T-helper 22 cell (primary cell): ENCODE results near the gene BSG.
"Not testable (repeated sequence)": the region's sequence is repeated elsewhere in the genome, so short reads cannot be mapped to it uniquely, and the experiment has no call there.

Experiments
- DNase-seq: peaks from one replicate; pipeline ENCODE4 v3.0.0-alpha.2; 2020; ENCODE audit warnings: low read depth

BSG gene

GRCh38 chr19:620166-620862 lies 47.9 kb downstream of the BSG start:
- no peak for DNase-seq

GRCh38 chr19:621191-621590 lies 48.8 kb downstream of the BSG start:
- not testable (repeated sequence) for DNase-seq

- no peak for DNase-seq
Observed at GRCh38 chr19:621819-622218, 49.4 kb downstream of the BSG start.

- DNase-seq = no peak
Observed at GRCh38 chr19:622666-623065, 50.3 kb downstream of the BSG start.

- DNase-seq = no peak
Observed at GRCh38 chr19:623175-623916, 51.0 kb downstream of the BSG start.

GRCh38 chr19:623974-624373 lies 51.6 kb downstream of the BSG start:
- no peak for DNase-seq

GRCh38 chr19:624433-625109 lies 52.2 kb downstream of the BSG start:
- DNase-seq = no peak

GRCh38 chr19:625257-625656 lies 52.9 kb downstream of the BSG start:
- DNase-seq = no peak

- DNase-seq = not testable (repeated sequence)
Observed at GRCh38 chr19:626566-626965, 54.2 kb downstream of the BSG start.

- no peak for DNase-seq
Observed at GRCh38 chr19:628168-628567, 55.8 kb downstream of the BSG start.

GRCh38 chr19:629515-629914 lies 57.1 kb downstream of the BSG start:
- DNase-seq = not testable (repeated sequence)

- no peak for DNase-seq
Observed at GRCh38 chr19:629961-630714, 57.7 kb downstream of the BSG start.

GRCh38 chr19:632579-633067 lies 60.2 kb downstream of the BSG start:
- DNase-seq = no peak
